Hematopoietic multipotent progenitor cell treated with erythropoietin and hydrocortisone succinate and interleukin-3 and kit ligand, for 4 days (in vitro differentiated cells): Measurements from ENCODE around the gene PEX5L.
A peak's percentile ranks its signal among the peaks of the same experiment; 100 is the strongest.
"Not testable (repeated sequence)": the region's sequence is repeated elsewhere in the genome, so short reads cannot be mapped to it uniquely, and the experiment has no call there.

Experiments used
- DNase-seq: peaks from one replicate; pipeline ENCODE4 v3.0.0-alpha.2; 2015

PEX5L gene, protein sequence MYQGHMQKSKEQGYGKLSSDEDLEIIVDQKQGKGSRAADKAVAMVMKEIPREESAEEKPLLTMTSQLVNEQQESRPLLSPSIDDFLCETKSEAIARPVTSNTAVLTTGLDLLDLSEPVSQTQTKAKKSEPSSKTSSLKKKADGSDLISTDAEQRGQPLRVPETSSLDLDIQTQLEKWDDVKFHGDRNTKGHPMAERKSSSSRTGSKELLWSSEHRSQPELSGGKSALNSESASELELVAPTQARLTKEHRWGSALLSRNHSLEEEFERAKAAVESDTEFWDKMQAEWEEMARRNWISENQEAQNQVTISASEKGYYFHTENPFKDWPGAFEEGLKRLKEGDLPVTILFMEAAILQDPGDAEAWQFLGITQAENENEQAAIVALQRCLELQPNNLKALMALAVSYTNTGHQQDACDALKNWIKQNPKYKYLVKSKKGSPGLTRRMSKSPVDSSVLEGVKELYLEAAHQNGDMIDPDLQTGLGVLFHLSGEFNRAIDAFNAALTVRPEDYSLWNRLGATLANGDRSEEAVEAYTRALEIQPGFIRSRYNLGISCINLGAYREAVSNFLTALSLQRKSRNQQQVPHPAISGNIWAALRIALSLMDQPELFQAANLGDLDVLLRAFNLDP

DNA sequence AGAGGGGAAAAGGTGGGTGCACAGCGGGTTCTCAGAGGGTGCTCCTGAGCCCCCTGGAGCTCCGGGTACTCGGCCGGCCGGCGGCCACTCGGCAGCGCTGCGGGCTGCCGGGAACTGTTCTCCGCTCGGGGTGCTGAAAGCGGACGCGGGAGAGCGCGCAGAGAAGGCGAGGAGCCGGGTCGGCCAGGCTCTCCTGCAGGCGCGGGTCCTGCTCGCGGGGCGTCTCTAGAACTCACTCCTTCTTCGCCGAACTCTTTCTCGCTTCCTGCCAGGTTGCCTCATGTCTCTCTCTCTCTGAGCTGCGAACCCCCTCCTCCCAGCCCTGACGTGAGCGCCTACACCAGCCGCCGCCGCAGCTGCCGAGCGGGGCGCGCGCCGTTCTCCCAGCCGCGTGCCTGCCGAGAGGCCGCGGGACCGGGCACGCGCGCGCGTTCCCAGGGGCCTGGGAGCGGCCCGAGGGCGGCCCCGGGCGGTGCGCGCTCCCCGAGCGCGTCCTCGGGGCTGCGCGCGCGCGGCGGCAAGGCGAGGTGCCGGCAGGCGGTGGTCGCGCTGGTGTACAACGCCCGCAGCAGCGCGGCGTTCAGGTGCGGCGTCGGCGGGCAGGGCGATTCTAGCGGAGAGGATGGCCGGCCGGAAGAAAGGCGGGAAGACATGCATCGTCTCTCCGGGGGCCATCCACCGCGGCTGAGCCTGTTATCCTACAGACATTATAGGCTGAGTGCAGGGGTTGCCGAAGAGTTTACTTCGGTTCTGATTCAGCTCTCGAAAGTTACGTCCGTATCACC is at the start of gene PEX5L:
PEX5L (minus strand) TSS at position 267 of the 785 bp plus-strand sequence. CDS start 338 bp downstream, outside the sequence.
- peak; percentile 69 for DNase-seq

DNA sequence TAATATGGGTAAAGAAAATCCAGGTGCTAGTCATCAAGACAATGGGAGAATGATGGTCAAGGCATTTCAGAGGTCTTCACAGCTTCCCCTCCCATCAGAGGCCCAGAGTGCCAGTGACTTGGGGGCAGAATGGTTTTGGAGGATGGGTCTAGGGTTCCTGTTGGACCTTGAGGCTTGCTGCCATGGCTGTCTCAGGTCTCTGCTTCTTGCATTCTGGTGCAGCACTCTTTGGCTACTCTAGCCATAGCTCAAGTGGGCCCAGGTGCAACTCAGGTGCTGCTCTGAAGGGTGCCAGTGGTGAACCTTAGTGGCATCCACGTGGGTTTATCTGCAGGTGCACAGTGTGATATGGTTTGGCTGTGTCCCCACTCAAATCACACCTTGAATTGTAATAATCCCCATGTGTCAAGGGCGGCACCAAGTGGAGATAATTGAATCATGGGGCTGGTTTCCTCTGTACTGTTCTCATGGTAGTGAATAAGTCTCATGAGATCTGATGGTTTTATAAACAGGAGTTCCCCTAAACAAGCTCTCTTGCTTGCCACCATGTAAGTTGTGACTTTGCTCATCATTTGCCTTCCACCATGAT is 48.5 kb upstream of the PEX5L start:
- DNase-seq: no peak

DNA sequence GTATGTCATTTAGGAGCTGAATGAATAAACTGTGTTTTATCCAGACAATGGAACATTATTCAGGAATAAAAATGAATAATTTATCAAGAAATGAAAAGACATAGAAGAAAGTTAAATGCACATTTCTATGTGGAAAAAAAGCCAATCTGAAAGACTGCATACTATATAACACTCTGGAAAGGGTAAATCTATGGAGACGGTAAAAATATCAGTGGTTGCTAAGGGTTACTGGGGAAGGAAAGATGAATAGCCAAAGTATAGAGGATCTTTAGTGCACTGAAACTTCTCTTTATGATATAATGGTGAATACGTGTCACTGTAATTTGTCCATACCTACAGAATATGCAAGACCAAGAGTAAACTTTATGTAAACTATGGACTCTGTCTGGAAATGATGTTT is 46.0 kb upstream of the PEX5L start:
- no peak for DNase-seq

DNA sequence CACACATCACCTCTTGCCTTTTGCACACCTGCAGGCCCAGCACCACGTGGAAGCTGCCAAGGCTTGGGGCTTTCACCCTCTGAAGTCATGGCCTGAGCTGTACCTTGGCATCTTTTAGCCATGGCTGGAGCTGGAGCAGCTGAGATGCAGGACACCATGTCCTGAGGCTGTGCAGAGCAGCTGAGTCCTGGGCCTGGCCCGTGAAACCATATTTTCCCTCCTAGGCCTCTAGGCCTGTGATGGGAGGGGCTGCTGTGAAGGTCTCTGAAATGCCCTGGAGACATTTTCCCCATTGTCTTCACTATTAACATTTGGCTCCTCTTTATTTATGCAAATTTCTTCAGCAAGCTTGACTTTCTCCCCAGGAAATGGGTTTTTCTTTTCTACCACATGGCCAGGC is 41.9 kb upstream of the PEX5L start:
- DNase-seq: no peak

DNA sequence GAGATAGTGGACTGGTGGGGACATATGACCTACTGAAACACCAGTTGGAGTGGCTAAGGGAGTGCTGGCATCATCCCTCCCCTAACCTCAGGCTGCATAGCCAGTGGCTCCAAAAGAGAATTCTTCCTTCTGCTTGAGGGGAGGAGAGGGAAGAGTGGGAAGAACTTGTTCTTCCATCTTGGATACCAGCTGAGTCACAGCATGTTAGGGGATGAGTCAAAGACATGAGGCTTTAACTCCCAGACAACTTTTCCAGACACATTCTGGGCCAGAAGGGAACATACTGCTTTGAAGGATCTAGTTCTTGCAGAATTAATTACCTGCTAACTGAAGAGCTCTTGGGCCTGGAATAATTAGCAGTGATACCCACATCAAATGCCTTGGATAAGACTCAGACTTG is 36.8 kb upstream of the PEX5L start:
- DNase-seq: no peak

DNA sequence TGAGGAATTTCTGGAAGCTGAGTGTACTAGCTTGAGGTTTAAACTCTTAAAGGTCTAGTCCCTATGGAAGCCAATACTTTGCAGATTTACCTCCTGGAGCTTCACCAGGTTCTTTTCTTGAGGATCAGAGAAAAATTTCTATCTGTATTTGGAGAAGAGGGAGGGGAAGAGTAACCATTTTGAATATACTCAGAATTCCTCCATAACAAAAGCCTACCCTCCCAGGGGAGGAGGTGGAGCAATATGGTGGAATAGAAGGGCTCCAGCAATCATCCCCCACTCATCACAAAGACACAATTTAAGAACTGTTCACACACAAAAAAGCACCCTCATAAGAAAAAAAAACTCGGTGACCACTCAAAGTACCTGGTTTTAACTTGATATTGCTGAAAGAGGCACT is 36.0 kb upstream of the PEX5L start:
- DNase-seq: no peak

DNA sequence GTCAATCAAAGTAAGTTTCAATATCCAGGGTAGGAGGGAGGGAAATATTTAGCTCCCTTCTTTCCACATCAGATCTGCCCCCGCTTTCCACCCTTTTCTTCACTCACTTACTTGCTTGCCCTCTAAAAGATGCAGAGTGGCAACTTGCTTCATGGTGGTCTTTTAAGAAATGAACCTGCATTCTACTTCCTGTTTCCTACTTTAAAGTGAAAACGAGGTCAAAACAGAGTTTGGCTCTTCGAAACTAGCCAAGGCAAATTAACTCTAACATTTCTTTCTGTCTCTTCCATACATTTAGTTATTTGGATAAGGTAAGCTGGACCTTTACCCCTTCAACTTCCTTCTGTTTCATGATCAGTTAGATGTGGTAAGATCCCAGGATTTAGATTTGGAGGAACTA is 34.2 kb upstream of the PEX5L start:
- DNase-seq: no peak

DNA sequence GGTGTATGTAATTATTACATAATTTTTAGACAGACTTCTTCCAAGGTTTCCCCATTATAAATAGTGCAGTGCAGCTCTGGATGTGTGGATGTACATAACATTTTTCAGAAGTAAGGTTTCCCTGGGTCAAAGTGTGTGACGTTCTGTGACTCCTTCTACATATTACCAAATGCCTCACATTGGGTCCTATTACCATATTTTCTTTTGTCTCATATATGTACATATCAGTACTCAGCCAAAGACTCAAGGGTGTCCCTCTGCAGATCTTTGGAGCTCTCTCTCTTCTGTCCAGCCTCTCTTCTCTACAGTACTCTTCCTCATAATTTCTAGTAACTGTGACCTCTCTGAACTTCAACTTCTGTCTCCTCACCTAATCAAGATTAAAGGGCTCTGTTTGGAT is 31.3 kb upstream of the PEX5L start:
- DNase-seq: no peak

DNA sequence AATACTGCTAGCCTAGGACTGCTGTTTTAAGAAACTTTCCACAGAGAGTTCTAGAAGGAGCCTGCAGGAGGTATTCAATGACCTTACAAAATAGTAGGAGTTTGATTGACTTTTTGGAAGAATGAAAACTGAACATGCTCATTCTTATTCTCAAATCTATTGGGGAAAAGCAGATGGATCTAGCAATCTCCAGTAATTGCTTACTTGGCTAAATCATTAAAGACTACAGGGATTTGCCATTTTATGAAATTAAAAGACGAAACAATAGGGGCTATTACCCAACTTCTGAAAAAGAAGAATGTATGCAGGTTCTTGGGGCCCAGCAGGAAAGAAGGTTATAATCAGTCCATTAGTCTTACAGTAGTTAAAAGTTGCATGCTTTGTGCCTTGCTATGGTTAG is 29.9 kb upstream of the PEX5L start:
- DNase-seq: no peak

DNA sequence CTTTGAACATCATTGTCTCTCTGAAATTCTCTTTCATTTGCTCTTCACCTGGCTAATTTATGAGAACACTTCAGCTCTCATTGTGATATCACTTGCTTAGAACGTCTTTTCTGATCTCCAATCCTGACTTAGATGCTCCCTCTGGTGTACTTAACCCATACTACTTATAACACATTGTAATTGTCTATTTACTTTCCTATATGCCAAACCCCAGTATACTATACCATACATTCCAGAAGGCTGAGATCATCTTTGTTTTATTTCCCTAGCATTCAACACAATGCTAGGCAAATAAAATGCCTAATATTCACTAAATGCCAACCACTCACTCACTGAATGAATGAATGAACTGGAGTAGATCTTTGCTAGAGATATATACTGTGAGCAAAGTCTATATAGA is 27.0 kb upstream of the PEX5L start:
- no peak for DNase-seq

DNA sequence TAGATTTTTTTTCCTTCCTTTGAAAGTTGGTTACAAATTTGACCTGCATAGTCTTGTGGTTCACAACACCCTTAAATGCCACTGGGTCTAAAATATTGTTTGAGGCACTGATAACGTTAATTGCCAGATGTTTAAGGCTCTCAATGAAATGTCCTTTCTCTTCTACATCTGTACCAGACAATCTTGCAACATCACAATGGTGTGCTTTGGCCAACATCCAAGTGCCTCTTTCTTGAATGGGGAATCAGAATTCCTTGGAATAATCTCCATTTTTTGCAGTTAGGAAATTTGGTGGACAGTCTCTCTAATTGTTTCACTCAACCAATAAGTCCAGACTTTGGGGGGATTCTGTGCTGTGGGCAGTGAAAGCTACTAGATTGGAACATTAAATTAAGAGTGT is 26.0 kb upstream of the PEX5L start:
- DNase-seq: no peak

DNA sequence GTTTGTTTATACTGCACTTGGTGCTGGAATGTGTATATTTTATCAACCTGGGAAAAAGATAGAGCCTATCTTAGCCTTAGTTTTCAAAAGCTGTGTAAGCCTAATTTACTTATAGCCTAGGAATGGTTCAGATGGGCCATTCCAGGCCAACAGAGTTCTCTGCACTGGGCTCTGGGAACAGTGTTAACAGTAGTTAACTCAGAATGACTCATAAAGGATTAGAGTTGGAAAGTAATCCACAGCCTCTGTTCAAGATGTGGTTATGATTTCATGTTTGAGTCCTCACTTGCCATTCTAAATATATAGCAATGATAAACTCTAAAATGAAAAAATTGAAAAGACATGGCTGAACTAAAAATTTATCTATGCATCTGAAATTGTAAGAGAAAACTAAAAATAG is 22.6 kb upstream of the PEX5L start:
- no peak for DNase-seq

DNA sequence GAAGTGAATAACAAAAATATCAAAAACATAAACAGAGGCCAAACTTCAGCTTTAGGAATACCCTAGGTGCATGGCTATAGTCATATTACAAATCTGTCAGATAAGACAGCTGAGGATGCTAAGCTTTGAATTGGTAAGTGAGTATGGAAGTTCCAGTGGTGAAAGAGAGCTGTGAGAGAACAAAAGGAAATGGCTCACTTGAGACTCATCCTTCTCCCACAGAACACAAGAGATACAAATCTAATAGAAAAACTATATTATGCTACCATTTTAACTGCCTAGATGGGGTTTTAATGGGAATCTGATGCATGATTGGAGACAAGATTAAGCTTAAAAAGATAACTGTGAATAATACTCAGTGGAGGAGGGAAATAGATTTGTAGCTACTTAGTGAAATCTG is 21.5 kb upstream of the PEX5L start:
- DNase-seq: no peak

DNA sequence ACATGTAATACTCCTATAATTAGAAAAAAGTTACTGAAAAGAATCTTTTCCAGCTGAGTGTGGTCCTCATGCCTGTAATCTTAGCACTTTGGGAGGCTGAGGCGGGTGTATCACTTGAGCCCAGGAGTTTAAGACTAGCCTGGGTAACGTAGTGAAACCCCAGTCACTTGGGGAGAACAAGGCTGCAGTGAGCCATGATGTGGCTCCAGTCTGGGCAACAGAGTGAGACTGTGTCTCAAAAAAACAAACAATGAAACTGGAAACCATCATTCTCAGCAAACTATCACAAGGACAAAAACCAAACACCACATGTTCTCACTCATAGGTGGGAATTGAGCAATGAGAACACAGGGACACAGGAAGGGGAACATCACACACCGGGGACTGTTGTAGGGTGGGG is 18.9 kb upstream of the PEX5L start:
- DNase-seq: not testable (repeated sequence)

DNA sequence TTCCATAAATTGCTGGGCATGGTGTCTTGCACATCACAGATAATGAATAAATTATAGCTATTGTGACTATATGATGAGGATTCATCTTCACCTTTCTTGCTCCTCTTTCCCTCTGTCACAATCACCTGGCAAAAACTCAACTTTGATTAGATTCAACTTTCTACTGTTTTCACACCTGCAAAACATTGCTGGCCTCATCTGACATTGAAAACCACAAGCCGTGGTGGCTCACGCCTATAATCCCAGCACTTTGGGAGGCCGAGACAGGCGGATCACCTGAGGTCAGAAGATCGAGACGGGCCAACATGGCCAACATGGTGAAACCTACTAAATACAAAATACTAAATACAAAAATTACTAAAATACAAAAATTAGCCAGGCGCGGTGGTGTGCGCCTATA is 12.7 kb upstream of the PEX5L start:
- no peak for DNase-seq

DNA sequence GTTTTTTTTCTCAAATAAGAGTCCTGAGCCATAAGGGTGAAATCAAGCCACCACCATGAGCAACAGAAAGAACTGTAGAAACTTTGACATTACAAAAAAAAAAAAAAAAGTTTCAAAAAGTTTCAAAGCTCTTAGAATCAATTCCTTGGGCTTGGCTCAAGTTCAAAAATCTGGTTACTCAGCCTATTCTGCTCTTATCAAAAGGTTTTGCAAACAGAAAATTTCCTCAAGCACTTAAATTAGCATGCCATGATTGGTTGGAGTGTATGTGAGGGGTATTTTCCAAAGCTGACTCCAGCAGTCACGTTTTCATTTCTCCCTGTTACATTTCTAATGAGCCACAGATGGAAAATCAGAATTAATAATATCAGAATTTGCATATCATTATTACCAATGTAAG is 12.1 kb upstream of the PEX5L start:
- no peak for DNase-seq

DNA sequence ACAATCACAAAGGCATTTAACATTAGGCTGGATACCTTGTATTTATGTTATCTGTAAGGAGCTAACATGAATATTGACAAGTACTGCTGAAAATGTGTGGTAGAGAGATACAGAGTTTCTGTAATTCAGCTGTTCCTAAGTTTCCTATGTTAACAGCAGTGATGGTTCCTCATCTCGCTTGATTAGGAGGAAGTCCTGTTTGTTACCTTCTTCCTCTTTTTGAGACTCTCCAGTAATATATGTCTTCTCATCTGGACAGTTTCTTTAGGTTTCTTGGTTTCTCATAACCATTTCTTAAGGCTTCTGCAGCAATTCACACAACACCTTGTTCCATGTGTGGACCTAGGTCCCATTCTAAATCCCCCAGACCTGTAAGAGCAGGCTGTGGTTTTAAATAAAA is 11.4 kb upstream of the PEX5L start:
- DNase-seq: peak; percentile 51

DNA sequence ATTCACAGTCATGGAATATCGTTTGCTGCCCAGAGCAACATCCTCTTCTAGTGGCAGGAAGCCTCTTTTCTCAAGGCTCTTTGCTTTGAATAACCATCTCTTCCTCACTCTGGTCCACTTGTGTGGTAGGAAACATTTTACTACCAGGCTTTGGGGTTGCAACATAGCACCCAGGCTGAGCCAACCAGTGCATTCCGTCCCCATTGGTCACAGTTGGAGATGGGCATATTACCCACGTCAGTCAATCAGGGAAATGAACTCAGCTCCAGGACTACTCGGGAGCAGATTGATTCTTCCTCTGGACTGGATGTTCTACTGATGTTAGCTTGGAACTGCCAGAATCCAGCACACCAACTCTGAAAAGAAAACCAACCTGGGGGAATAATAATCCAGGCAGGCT is 4.2 kb upstream of the PEX5L start:
- DNase-seq: no peak

DNA sequence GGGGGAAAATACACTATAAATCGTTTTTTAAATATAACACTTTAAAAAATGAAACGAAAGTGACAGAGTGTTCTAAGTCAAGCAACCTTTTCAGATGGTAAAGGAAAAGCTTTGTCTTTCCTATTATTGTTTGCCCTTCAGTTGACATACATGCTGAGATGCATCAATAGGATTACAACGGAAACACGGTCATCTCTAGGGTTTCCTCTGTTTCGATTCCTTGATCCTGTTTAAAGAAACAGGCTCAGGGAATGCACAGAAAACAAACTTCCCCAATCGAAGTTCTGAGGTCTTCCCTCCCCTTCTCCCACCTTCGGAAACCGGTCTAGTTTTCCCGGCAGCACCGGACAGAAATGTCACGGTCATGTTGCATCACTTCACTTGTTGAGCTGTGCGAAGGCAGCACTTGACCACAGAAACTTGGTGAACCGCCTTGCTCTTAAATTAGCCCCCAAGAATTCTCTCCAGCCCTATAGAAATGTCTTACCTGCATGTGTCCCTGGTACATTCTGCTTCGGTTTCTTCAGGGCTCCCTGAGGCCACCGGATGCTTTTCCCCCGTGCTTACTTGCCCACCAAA is 556 bp downstream of the PEX5L start:
- peak; percentile 1 for DNase-seq

DNA sequence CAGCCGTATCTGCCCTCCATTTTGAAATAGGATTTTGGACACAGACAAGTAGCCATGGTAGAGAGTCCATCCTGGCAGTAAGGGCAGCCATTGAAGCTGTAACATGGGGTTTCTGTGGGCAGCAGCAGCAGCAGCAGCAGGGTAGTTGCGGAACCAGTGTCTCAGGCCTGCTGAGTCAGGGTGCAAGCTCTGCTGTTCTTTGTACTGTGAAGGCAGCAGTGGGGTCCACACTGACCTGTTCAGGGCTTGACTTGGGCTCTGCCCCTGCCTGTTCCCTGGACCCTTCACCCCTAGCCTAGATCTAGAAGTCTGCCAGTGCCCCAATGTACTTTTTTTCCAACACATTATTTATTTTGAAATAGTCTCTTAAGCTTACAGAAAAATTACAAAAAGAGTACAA is 9.7 kb downstream of the PEX5L start:
- no peak for DNase-seq

DNA sequence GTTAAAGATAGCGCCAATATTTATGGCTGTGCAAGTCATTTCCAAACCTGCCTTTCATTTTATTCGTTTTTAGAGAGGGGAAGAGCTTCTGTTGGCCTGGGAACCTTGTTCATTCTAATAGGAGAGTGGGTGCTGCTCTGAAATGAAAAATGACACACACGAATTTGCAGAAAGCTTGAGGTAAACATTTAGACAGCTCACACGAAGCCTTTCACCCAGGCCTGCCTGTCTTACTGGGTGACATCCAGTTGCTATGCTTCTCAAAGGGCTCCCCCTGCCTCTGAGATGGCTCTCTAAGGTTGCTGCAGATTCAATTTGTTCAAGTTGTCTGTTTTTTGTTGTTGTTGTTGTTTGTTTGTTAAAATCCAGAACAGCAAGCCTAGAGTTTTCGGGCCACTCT is 18.2 kb downstream of the PEX5L start:
- peak; percentile 5 for DNase-seq

DNA sequence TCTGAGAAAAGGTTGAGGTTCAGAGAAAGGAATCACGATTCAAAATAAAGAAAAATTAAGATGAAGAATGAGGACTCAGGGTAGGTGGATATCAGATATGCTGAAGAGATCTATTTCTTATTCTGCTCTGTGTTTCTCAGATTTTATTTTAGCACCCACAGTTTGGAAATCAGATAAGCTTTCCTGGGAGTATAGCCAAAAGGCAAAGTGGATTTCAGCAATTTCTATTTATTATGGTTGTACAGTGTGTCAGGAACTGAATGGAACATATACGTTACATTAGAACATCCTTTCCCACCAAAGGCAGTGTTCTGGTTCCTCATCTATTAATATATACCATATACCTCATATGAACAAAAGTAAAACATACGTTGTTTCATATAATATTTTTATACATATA is 18.9 kb downstream of the PEX5L start:
- no peak for DNase-seq

DNA sequence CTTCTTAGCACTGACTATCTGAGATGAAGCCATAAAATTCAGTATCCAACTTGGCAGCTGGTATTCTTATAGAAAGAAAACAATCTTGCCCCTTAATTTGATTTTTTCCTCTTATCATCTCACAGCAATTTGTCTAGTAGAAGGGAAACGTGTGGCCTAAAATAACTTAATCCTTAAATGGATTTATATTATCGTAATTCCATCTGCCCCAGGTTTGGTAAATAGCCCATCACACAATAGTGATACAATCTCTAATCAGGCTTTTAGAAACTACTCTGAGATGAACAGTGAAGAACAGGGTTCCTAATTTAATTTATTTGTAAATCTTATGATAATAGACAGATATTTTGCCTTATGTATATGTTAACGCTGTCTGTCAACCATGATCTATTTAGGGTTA is 24.8 kb downstream of the PEX5L start:
- no peak for DNase-seq
